GM21576 (cell line): ENCODE data around the gene SGTB.

Experiments used
- ATAC-seq: cut with Tn5 transposase; IDR thresholded peaks from one replicate; pipeline ENCODE4 v1.9.1; 2021; ENCODE audit warnings: mild to moderate bottlenecking, moderate library complexity; ENCODE audit not compliant: unreplicated experiment

Gene SGTB

GRCh38 chr5:65721720-65722574, at the start of gene SGTB, which contains the start of gene NLN:
SGTB (minus strand) TSS chr5:65722109; CDS start chr5:65720807, 1,302 bp downstream.
NLN (plus strand) TSS chr5:65722205; CDS start chr5:65722374, 169 bp downstream.
- ATAC-seq, result peak; percentile 87

GRCh38 chr5:65771266-65771665, 49.4 kb upstream of the SGTB start:
- ATAC-seq, result no peak

GRCh38 chr5:65769539-65769938, 47.6 kb upstream of the SGTB start:
- no peak for ATAC-seq

GRCh38 chr5:65768723-65769346, 46.9 kb upstream of the SGTB start:
- ATAC-seq, result no peak

GRCh38 chr5:65767565-65767964, 45.7 kb upstream of the SGTB start:
- ATAC-seq, result no peak

- ATAC-seq, result no peak
Measured at GRCh38 chr5:65766781-65767180, 44.9 kb upstream of the SGTB start.

GRCh38 chr5:65766175-65766574, 44.3 kb upstream of the SGTB start:
- no peak for ATAC-seq

GRCh38 chr5:65765582-65765981, 43.7 kb upstream of the SGTB start:
- no peak for ATAC-seq

- ATAC-seq, result no peak
Measured at GRCh38 chr5:65762234-65762633, 40.3 kb upstream of the SGTB start.

- peak; percentile 64 for ATAC-seq
Measured at GRCh38 chr5:65760504-65761275, 38.8 kb upstream of the SGTB start.

GRCh38 chr5:65758546-65759144, 36.7 kb upstream of the SGTB start:
- ATAC-seq, result no peak

GRCh38 chr5:65753189-65753588, 31.3 kb upstream of the SGTB start:
- ATAC-seq, result no peak

- ATAC-seq, result no peak
Measured at GRCh38 chr5:65750938-65751337, 29.0 kb upstream of the SGTB start.

GRCh38 chr5:65749956-65750355, 28.0 kb upstream of the SGTB start:
- no peak for ATAC-seq

- no peak for ATAC-seq
Measured at GRCh38 chr5:65749221-65749844, 27.4 kb upstream of the SGTB start.

- peak; percentile 85 for ATAC-seq
Measured at GRCh38 chr5:65742565-65743231, 20.8 kb upstream of the SGTB start.

- no peak for ATAC-seq
Measured at GRCh38 chr5:65739162-65739561, 17.3 kb upstream of the SGTB start.

- ATAC-seq, result no peak
Measured at GRCh38 chr5:65738305-65738704, 16.4 kb upstream of the SGTB start.

- ATAC-seq, result no peak
Measured at GRCh38 chr5:65737842-65738241, 15.9 kb upstream of the SGTB start.

GRCh38 chr5:65736011-65736410, 14.1 kb upstream of the SGTB start:
- no peak for ATAC-seq
